ENCODE results near the gene RRN3.

DNA sequence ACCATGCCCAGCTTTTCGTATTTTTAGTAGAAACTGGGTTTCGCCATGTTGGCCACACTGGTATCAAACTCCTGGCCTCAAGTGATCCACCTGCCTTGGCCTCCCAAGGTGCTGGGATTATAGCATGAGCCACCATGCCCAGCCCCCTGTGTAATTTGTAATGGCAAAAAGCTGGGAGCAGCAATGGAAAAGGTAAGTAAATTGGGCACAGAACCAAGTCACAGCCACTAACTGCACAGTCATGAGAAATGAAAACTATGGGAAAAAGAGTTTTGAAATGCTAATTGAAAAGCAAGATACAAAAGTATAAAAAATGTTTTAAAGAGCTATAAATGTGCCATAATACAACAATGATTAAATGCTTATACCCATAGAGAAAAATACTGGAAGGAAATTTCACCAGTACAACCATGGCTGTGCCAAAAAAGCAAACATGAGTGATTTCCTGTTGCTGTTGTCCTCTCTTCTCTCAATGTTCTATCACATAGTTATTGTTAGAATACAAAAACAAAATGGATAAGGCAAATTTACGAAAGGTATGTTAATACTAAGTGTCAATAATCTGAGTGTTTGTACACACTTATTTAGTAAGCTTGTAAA lies 44.4 kb downstream of the RRN3 start:
- TF ChIP-seq, protein P1, sequence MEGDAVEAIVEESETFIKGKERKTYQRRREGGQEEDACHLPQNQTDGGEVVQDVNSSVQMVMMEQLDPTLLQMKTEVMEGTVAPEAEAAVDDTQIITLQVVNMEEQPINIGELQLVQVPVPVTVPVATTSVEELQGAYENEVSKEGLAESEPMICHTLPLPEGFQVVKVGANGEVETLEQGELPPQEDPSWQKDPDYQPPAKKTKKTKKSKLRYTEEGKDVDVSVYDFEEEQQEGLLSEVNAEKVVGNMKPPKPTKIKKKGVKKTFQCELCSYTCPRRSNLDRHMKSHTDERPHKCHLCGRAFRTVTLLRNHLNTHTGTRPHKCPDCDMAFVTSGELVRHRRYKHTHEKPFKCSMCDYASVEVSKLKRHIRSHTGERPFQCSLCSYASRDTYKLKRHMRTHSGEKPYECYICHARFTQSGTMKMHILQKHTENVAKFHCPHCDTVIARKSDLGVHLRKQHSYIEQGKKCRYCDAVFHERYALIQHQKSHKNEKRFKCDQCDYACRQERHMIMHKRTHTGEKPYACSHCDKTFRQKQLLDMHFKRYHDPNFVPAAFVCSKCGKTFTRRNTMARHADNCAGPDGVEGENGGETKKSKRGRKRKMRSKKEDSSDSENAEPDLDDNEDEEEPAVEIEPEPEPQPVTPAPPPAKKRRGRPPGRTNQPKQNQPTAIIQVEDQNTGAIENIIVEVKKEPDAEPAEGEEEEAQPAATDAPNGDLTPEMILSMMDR (conservative IDR thresholded peaks at IDR 0.05; ENCODE audit: low read depth, low read length): no peak
- TF ChIP-seq EZH2 (IDR thresholded peaks at IDR 0.05; ENCODE audit: low read length, unreplicated experiment): no peak

Measured in PC-3 (cell line).